Measurements from ENCODE around the gene USP34.

GRCh38 chr2:61419129-61419528, 51.8 kb downstream of the USP34 start:
- TF ChIP-seq CTCF (IDR thresholded peaks at IDR 0.05) (no peak), POLR2A (IDR thresholded peaks at IDR 0.05) (no peak), EP300 (IDR thresholded peaks at IDR 0.05) (no peak)

Measured in ovary (tissue), 3 donors.